Measurements from ENCODE around the gene USP49. TPM values are rescaled to one million over a fixed set of nuclear protein-coding genes. Genes with fewer than 3 reads are reported as not detected.

Gene USP49
- total and polyA plus RNA-seq, 2 of the 4 experiments (the other 2 are of a cell fraction) = 1.4 to 2.1 TPM

GRCh38 chr6:41813956-41814355 is 81.2 kb downstream of the USP49 start:
- H3K4me2 ChIP-seq (ENCODE audit: low read depth, low read length) = no peak overlapping the region
- intact Hi-C loops (cut with micrococcal nuclease) (no loop called here), in situ Hi-C loops (cut with MboI; ENCODE audit: low sequenced_read_pairs) (no loop called here), dilution Hi-C loops (cut with HindIII; ENCODE audit: low sequenced_read_pairs, unreplicated experiment) (no loop called here)
- H4K91ac ChIP-seq (ENCODE audit: insufficient read depth, low read depth, low read length) = no peak overlapping the region
- H4K20me1 ChIP-seq (ENCODE audit: insufficient read depth, low read length) = no peaks in the 10 kb centered on the region
- H2AK9ac ChIP-seq (replicated peaks; ENCODE audit: low read depth, low read length, poor library complexity) = no peak overlapping the region
- H2BK5ac ChIP-seq (ENCODE audit: low read depth, low read length, poor library complexity, severe bottlenecking) = no peak overlapping the region
- no peak overlapping the region for H2BK15ac ChIP-seq (ENCODE audit: low read depth, low read length)
- no peak overlapping the region for H4K5ac ChIP-seq (ENCODE audit: low read depth, low read length)
- WGBS, 2 experiments (ENCODE audit: extremely low coverage in 2 of 2, insufficient read length in 1 of 2) = no CpG with 5 or more reads among the region's 2 CpGs
- H2BK20ac ChIP-seq (ENCODE audit: low read depth, low read length) = no peak overlapping the region
- ATAC-seq (ENCODE audit: low read depth) (no peak), DNase-seq (no peak)
- H3K9me3 ChIP-seq (ENCODE audit: control insufficient read depth, insufficient read depth, low read length) = no peaks in the 10 kb centered on the region
- no peak overlapping the region for H2AK5ac ChIP-seq (ENCODE audit: low read depth, low read length)
- ChIA-PET CTCF (no interaction called here), POLR2A (ENCODE audit: unreplicated experiment) (no interaction called here)
- no peak overlapping the region for H2BK120ac ChIP-seq (ENCODE audit: low read depth, low read length)
- no peak overlapping the region for H4K8ac ChIP-seq (ENCODE audit: low read depth in 2 of 2, low read length in 2 of 2)
- H3K27me3 ChIP-seq (ENCODE audit: control insufficient read depth, insufficient read depth, low read length) = no peaks in the 10 kb centered on the region
- H3K9me1 ChIP-seq (ENCODE audit: insufficient read depth, low read length) = no peaks in the 10 kb centered on the region
- no peak overlapping the region for H3K9ac ChIP-seq (ENCODE audit: low read depth, low read length)
- H3K14ac ChIP-seq (replicated peaks; ENCODE audit: low read depth, low read length) = no peak overlapping the region
- no peak overlapping the region for H3K18ac ChIP-seq (ENCODE audit: low read depth, low read length)
- no peak overlapping the region for H3K4me3 ChIP-seq (ENCODE audit: insufficient read depth, low read depth, low read length)
- no peak overlapping the region for H3K23ac ChIP-seq (ENCODE audit: low read depth, low read length)
- no peak overlapping the region for H3K4ac ChIP-seq (ENCODE audit: low read depth, low read length)
- no peak overlapping the region for H3K56ac ChIP-seq (ENCODE audit: extremely low read depth, insufficient read depth, low read length)
- no peaks in the 10 kb centered on the region for H3K36me3 ChIP-seq (ENCODE audit: control insufficient read depth, insufficient read depth, low read length)
- BruUV-seq (replicated peaks) = no TSS peak
- no peaks in the 10 kb centered on the region for H3K4me1 ChIP-seq (ENCODE audit: control insufficient read depth, insufficient read depth, low read length)
- H3K27ac ChIP-seq (ENCODE audit: insufficient read depth, low read length) = no peak overlapping the region
- no peaks in the 10 kb centered on the region for H3K79me1 ChIP-seq (ENCODE audit: low read depth in 1 of 2, low read length in 2 of 2)
- H2AFZ ChIP-seq (replicated peaks; ENCODE audit: low read length, poor library complexity) = no peak overlapping the region
- TF ChIP-seq BHLHE40 (IDR thresholded peaks at IDR 0.05; ENCODE audit: low read depth, low read length) = no peak
- TF ChIP-seq POLR2A (IDR thresholded peaks at IDR 0.05; ENCODE audit: low read depth, low read length) = no peak
- TF ChIP-seq CTCF (conservative IDR thresholded peaks at IDR 0.05; ENCODE audit: low read depth, low read length) = no peak
- no peak for TF ChIP-seq SMC3 (IDR thresholded peaks at IDR 0.05; ENCODE audit: low read depth, low read length)
- TF ChIP-seq MXI1 (IDR thresholded peaks at IDR 0.05; ENCODE audit: borderline replicate concordance, low read depth, low read length) = no peak
- TF ChIP-seq CEBPB (IDR thresholded peaks at IDR 0.05; ENCODE audit: low read depth, low read length) = no peak
- TF ChIP-seq RAD21 (IDR thresholded peaks at IDR 0.05; ENCODE audit: low read length) = no peak
- TF ChIP-seq CHD1 (IDR thresholded peaks at IDR 0.05; ENCODE audit: low read depth, low read length) = no peak
- TF ChIP-seq MAZ (IDR thresholded peaks at IDR 0.05; ENCODE audit: borderline replicate concordance, low read depth, low read length) = no peak
- no peak for TF ChIP-seq FOS (IDR thresholded peaks at IDR 0.05; ENCODE audit: low read depth, low read length)
- no peak for TF ChIP-seq NFE2L2 (IDR thresholded peaks at IDR 0.05; ENCODE audit: low read depth, low read length)
- TF ChIP-seq MAFK (IDR thresholded peaks at IDR 0.05; ENCODE audit: low read depth, low read length) = no peak
- no peak for TF ChIP-seq RCOR1 (IDR thresholded peaks at IDR 0.05; ENCODE audit: insufficient replicate concordance, low read length)
- no peak for TF ChIP-seq USF2 (IDR thresholded peaks at IDR 0.05; ENCODE audit: low read depth, low read length)
- no peak for TF ChIP-seq RFX5 (IDR thresholded peaks at IDR 0.05; ENCODE audit: low read depth, low read length)

Measured in IMR-90 (cell line).